HG02623 (cell line): ENCODE results near the gene FOXK1.

Experiments
- ATAC-seq: cut with Tn5 transposase; IDR thresholded peaks from one replicate; pipeline ENCODE4 v1.9.1; 2021; ENCODE audit warnings: moderate library complexity; ENCODE audit not compliant: unreplicated experiment

FOXK1 gene

GRCh38 chr7:4720225-4720624 is 38.1 kb downstream of the FOXK1 start:
- no peak for ATAC-seq

- ATAC-seq, result no peak
Observed at GRCh38 chr7:4722308-4722707, 40.2 kb downstream of the FOXK1 start.

- no peak for ATAC-seq
Observed at GRCh38 chr7:4722960-4723630, 41.0 kb downstream of the FOXK1 start.

GRCh38 chr7:4724648-4725013 is 42.5 kb downstream of the FOXK1 start:
- peak; percentile 12 for ATAC-seq

- peak; percentile 60 for ATAC-seq
Observed at GRCh38 chr7:4725014-4725849, 43.1 kb downstream of the FOXK1 start.

GRCh38 chr7:4725850-4726450 is 43.9 kb downstream of the FOXK1 start:
- ATAC-seq, result no peak

GRCh38 chr7:4726566-4726965 is 44.5 kb downstream of the FOXK1 start:
- no peak for ATAC-seq

GRCh38 chr7:4727914-4728705 is 46.0 kb downstream of the FOXK1 start:
- no peak for ATAC-seq

- no peak for ATAC-seq
Observed at GRCh38 chr7:4729266-4729665, 47.2 kb downstream of the FOXK1 start.

- no peak for ATAC-seq
Observed at GRCh38 chr7:4730276-4730675, 48.2 kb downstream of the FOXK1 start.

- ATAC-seq, result no peak
Observed at GRCh38 chr7:4730971-4731370, 48.9 kb downstream of the FOXK1 start.

GRCh38 chr7:4731803-4732202 is 49.7 kb downstream of the FOXK1 start:
- no peak for ATAC-seq

GRCh38 chr7:4733936-4734528 is 51.9 kb downstream of the FOXK1 start:
- ATAC-seq, result no peak

- no peak for ATAC-seq
Observed at GRCh38 chr7:4734587-4735345, 52.7 kb downstream of the FOXK1 start.

GRCh38 chr7:4737300-4737699 is 55.2 kb downstream of the FOXK1 start:
- ATAC-seq, result no peak

- ATAC-seq, result no peak
Observed at GRCh38 chr7:4738711-4739527, 56.8 kb downstream of the FOXK1 start.

- no peak for ATAC-seq
Observed at GRCh38 chr7:4739528-4739992, 57.5 kb downstream of the FOXK1 start.

- no peak for ATAC-seq
Observed at GRCh38 chr7:4740796-4741195, 58.7 kb downstream of the FOXK1 start.

GRCh38 chr7:4742051-4742573 is 60.0 kb downstream of the FOXK1 start:
- no peak for ATAC-seq
